C4-2B (cell line): Measurements from ENCODE around the gene IL10RA.

ENCODE experiments used
- CTCF ChIP-seq: fragments of 450-650 bp; conservative IDR thresholded peaks from 2 replicates; pipeline ENCODE4 v1.5.1; 2017; ENCODE audit warnings: mild to moderate bottlenecking
- ZFX ChIP-seq: fragments of 450-650 bp; IDR thresholded peaks from 2 replicates; pipeline ENCODE4 v1.6.1; 2017

- TF ChIP-seq CTCF (no peak), ZFX (no peak)
Measured at GRCh38 chr11:117977029-117977428, 9.2 kb upstream of the IL10RA start.
